Subcutaneous adipose tissue (tissue), 4 donors: ENCODE results near the gene DLG2. TPM values are rescaled to one million over a fixed set of nuclear protein-coding genes. Genes with fewer than 3 reads are reported as not detected.

Experiments
- CTCF ChIP-seq: fragments of 450-650 bp; IDR thresholded peaks from one replicate; pipeline ENCODE4 v1.5.1; 2016; ENCODE audit warnings: low read depth, mild to moderate bottlenecking, control low read depth, antibody characterized with exemption, moderate library complexity
- total RNA-seq, 4 donors: library from RNA; depleted of rRNA; stranded (reverse); fragments of >200 nt; gene quantifications; one replicate each; pipeline ENCODE4 v1.1.0, GENCODE V29; 2016

The DLG2 gene
- total RNA-seq, 4 donors from 2014 or later, result 3.6 to 7.0 (median 6.1) TPM

DNA sequence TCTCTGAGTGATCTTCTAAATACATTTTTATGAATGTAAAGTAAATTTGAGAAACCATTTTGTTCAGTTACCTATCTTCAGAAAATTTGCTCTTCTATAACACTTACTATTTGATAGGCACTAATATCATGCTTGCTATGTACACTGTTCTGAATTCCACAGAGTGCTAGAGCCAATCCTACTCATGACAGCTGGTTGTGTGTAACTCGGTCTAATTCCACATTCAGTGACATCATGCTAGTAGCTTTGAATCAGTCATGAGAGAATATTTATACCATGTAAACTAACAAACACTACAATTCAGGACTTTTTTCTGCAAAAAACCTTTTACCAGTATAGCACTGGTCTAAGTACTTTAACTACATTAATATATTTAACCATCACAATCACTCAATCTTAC lies 902.9 kb downstream of the DLG2 start:
- TF ChIP-seq CTCF, result no peak

DNA sequence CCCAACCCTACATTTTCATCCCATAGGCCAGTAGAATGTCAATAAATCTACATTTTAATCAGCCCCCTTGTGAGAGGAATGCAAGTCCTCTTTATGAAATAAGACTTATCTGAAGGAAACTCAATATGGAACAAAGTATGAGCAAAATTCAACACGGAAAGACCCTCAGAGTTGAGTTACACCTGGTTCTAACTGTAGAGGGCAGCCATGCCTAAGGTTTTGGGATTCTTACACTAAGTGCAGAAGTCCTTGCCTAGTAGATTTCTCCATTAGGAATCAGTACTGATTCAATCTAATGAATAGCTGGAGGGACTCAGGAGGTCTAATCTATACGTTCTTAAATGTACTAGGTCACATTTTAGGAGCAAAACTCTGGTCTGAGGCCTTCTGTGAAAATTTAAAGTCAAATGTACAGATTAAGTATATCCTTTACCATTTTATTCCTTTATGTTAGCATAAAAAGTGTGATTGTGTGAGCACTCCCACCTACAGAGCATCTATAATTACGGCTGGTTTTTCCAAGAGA lies 904.5 kb downstream of the DLG2 start:
- TF ChIP-seq CTCF, result no peak

- no peak for TF ChIP-seq CTCF
Measured at GRCh38 chr11:84721561-84721961, 905.6 kb downstream of the DLG2 start.

- no peak for TF ChIP-seq CTCF
Measured at GRCh38 chr11:84720706-84721402, 906.3 kb downstream of the DLG2 start.

DNA sequence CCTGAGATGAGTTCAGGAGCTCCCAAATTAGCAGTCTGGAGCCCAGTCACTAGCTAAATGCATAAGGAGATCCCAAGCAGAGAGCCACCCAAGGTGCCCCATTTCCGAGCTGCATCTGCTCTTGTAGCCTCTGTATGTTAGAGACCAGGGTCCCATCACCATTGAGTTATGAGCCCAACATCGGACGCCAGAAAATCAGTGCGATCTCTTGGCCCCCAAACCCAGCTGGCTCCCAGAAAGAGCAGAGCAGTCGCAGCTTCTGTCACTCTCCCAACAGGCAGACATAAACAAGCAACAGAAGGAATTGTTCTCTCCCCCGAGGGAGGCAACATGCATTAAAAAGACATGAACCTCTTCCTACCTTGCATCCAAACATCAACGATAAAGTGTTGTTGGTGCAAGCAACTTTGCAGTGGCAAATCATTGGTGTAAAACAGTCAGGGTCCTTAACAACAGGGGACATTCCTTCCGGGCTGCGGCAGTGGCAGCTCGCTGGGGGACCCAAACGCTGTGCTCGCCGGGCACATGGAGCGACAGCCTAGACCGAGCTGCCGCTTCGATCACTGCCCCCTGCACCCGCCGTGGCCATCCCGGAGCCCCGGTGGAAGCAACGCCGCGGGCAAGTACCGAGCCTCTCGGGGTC lies 907.1 kb downstream of the DLG2 start:
- no peak for TF ChIP-seq CTCF

GRCh38 chr11:84714316-84714780 lies 912.8 kb downstream of the DLG2 start:
- TF ChIP-seq CTCF, result no peak

- no peak for TF ChIP-seq CTCF
Measured at GRCh38 chr11:84691830-84692229, 935.3 kb downstream of the DLG2 start.
